ENCODE measurements around the gene COL5A2.

COL5A2 gene

DNA sequence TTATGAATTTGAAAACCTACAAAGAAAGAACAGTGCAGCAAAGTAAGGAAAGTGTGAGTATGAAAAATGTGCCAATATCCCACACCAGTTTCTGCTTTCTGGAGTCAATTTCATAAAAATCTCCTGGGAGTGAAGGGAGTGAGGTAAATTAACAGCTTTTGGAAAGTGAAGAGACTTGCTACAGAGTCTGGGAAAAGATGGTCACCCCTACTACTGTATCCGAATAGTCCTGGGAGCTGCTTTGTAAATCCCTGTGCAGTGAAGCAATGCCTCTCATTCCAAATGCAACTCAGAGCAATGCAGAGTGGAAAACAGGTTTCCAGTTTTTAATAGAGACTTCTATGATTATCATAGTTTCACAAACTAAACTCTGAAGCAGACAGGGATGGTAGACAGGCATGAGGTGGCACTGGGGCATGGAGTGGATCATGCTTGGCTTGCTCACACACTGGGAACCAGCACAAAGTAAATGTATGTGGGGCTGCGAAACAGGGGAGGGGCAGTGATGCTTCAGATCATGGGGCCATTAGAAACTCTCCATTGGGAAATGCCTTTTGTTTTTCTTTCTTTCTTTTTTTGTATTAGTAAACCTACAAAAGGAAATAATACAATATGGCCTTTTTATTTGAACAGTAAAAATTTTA lies 10.6 kb downstream of the COL5A2 start:
- no peak for TF ChIP-seq POLR2A (IDR thresholded peaks at IDR 0.05; ENCODE audit: low read depth, low read length)
- FAIRE-seq (peak; percentile 65), DNase-seq (ENCODE audit: insufficient read length, low spot score) (no peak)

DNA sequence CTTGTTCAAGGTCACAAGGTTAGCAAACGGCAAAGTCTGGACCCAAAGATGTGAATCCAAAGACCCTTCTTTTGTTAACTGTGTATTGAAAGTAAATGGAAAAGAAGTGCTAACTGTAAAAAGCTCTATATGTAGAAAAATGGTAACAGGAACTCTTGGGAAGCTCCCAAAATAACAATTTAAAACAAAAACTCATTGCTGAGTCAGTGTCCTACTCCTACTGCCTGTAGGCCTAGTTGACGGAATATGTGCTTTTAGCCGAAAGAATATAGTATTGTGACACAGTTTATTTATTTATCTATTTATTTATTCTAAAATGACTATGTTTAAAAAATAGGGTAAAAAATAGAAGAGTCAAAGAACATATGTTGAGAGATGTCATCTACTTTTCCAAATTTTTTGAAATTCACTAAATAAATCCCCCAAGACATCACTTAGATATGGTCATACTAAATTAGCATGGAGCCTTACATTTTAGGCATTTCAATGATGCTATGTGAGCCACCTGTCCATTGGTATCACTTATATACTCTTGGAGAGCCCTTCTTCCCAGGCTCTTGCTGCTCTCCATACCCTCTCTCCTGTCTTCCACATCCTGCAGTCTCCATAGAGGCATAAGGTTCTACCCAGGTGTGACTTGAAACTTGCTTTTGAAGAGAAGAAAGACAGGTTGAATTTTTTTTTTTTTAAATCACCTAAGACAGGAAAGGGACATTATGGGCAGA lies 13.7 kb downstream of the COL5A2 start:
- DNase-seq (ENCODE audit: insufficient read length, low spot score) (no peak), FAIRE-seq (peak; percentile 38)
- TF ChIP-seq POLR2A (IDR thresholded peaks at IDR 0.05; ENCODE audit: low read depth, low read length): no peak

DNA sequence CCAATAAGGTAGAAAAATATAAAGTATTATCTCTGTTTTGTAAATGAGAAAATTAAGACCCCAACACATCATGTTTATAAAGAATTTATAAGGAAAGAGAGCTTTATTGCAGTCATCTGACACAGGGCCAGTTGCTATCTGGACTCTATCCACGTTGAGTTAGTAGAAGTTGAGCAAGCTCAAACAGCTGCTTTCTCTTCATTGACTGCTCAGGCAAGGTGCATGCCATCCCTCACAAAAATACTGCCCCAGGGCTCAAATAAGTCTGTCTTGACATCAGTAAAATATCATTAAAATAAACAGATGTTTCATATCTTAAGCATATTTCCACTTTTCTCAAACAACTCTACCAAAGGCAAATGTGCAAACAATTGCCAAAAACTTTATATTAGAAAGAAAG lies 14.8 kb downstream of the COL5A2 start:
- FAIRE-seq: peak; percentile 50

DNA sequence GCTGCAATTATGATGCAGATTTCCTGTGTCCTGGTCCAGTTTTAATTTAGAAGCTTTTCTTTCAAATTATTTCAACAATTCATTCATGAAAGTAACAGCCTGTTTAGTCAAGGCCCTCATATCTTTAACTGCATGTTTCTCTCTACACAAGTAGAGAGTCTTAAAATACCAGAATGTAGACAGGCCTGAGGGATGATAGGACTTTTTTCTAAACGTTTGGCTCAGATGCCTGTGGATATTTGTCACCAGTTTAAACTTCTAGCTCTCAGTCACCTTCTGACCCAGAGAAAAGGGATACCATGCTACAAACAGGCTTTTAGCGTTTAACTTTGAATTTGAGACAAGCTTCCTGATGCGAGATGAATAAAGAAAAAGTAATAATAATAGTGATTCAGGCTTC lies 15.7 kb downstream of the COL5A2 start:
- no peak for TF ChIP-seq POLR2A (IDR thresholded peaks at IDR 0.05; ENCODE audit: low read depth, low read length)
- DNase-seq (ENCODE audit: insufficient read length, low spot score): no peak
- FAIRE-seq: peak; percentile 96

More for the DNA sequence above, 14.8 kb downstream of the COL5A2 start:
- no peak for TF ChIP-seq POLR2A (IDR thresholded peaks at IDR 0.05; ENCODE audit: low read depth, low read length)
- DNase-seq (ENCODE audit: insufficient read length, low spot score): no peak

DNA sequence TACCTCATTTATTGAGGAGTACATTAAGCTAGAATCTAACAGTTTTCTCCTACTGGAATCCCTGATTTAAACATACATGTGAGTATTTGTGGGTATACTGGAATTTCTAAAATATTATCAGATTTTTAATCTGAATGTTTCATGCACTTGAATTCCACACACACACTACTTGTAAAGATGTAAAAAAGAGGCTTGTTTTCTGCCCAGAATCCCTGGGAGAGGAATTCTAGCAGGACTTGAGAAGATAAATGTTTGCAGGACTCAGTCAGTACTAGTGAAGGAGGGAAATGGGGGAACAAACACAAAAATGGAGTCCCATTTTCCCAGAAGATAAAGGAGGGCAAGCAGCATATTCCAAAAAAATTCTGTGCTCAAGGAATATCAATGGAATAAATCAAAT lies 17.0 kb downstream of the COL5A2 start:
- DNase-seq (ENCODE audit: insufficient read length, low spot score): no peak
- peak; percentile 50 for FAIRE-seq
- no peak for TF ChIP-seq POLR2A (IDR thresholded peaks at IDR 0.05; ENCODE audit: low read depth, low read length)

DNA sequence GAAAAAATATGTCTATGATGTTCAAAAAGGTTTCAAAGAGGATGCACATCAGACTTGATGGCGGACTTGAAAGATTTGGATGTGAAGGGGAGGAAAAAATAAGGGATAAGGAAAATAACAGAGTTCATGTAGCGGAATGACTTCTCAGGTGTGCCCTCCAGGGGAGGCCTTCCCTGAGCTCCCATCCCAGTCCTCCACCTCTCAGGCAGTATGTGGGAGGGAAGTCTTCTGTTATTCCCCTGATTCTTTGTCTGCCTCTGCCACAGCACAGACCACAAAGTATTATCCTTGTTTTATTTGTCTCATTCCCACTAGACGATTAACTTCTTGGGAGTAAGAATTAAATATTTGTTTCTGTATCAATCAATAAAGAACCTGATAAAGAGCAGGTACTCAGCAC lies 17.7 kb downstream of the COL5A2 start:
- no peak for TF ChIP-seq POLR2A (IDR thresholded peaks at IDR 0.05; ENCODE audit: low read depth, low read length)
- no peak for DNase-seq (ENCODE audit: insufficient read length, low spot score)
- FAIRE-seq: no peak

DNA sequence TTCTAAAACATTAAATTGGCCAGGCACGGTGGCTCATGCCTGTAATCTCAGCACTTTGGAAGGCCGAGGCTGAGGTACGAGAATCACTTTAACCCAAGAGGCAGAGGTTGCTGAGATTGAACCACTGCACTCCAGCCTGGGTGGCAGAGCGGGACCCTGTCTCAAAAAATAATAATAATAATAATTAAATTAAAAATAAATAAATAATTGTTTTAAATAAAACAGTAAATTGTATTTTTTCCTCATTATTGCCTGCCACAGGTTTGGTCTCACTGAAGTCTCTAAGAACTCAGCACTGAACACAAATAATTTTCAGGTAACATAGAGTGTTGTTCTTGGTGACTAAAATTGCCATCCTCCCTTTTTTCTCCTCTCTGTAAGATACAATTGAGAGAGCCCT lies 19.8 kb downstream of the COL5A2 start:
- no peak for TF ChIP-seq POLR2A (IDR thresholded peaks at IDR 0.05; ENCODE audit: low read depth, low read length)
- DNase-seq (ENCODE audit: insufficient read length, low spot score) (no peak), FAIRE-seq (no peak)

DNA sequence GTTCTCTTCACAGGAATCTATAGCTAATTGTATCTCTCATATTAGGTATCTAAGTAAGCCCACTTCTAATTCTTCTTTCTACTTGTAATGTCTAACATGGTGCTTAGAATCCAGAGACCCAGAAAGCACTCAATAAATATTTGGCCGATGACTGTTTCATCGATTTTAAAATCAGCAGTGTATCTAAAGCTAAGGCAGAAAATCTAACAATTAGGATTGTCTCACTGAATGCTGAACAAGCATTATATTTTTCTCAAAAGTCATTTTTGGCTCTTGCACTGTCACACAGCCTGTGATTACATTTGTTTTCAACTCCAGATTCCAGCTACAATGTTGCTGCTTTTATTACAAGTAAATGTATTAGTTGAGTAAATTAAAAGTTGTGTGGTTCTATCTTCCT lies 20.3 kb downstream of the COL5A2 start:
- DNase-seq (ENCODE audit: insufficient read length, low spot score): no peak
- FAIRE-seq: no peak
- TF ChIP-seq POLR2A (IDR thresholded peaks at IDR 0.05; ENCODE audit: low read depth, low read length): no peak

DNA sequence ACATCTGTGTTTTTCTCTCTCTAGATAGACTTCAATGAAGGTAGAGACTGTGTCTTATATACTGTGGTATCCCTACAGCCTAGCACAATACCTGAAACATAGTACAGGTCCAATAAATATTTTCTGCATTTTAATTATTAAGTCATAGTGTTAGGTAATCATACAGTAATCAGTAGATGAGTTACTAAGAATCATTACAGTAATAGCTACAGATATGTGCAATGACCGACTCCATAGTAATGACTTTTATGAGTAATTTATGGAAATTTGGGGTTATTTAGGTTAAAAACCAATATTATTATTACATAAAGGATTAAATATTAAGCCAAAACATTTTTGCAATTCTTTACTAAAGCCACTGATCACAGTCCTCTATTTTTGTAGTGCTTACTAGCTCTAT lies 21.6 kb downstream of the COL5A2 start:
- TF ChIP-seq POLR2A (IDR thresholded peaks at IDR 0.05; ENCODE audit: low read depth, low read length): no peak
- no peak for FAIRE-seq
- no peak for DNase-seq (ENCODE audit: insufficient read length, low spot score)

DNA sequence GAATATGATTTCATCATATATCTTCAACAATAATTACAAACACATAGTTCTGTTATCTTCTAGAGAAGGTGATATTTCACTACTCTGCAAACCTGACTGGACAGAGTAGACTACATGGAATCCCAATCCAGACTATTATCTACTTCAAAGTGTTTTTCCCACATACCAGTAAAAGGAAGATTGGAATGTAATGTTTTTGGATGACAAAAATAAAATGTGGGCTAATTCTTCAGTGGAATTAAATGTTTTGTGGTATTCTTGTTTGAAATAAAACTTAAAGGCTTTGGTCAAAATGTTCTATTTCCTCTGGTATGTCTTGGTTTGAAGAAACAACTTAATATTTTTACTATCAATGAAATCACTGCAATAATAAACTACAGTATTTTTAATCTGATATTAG lies 22.1 kb downstream of the COL5A2 start:
- no peak for TF ChIP-seq POLR2A (IDR thresholded peaks at IDR 0.05; ENCODE audit: low read depth, low read length)
- no peak for FAIRE-seq
- no peak for DNase-seq (ENCODE audit: insufficient read length, low spot score)

DNA sequence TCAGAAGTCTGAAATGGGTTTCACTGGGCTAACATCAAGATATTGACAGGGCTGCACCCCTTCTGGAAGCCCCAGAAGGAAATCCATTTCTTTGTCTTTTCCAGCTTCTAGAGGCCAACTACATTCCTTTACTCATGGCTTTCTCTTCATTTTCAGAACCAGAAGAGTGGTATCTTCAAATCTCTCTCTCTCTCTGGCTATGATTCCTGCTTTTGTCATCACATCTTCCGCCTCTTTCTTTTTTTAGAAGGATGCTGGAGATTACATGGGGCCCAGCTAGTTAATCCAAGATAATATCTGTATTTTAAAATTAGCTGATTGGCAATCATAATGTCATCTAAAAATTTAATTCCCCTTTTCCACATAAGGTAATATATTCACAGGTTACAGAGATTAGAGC lies 23.8 kb downstream of the COL5A2 start:
- FAIRE-seq (no peak), DNase-seq (ENCODE audit: insufficient read length, low spot score) (no peak)
- TF ChIP-seq POLR2A (IDR thresholded peaks at IDR 0.05; ENCODE audit: low read depth, low read length): no peak

DNA sequence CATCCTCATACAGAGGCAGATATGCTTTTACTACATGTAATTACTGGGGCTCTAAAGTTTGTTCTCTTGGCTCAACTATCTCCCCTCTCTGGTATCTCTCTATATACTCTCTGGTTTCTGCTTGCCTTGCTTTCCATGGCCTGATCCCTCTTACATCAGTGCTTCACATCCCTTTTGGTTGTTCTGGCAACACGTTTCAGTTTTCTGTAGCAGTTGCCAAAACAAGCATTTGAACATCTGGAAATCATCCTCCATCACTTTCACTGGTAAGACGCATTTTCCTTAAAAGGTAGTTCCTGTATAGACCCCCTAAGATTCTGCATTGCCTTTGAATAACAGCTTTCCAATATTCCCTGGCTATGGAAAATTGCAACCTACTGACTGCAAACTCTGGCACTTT lies 25.9 kb downstream of the COL5A2 start:
- no peak for DNase-seq (ENCODE audit: insufficient read length, low spot score)
- TF ChIP-seq POLR2A (IDR thresholded peaks at IDR 0.05; ENCODE audit: low read depth, low read length): no peak
- no peak for FAIRE-seq

DNA sequence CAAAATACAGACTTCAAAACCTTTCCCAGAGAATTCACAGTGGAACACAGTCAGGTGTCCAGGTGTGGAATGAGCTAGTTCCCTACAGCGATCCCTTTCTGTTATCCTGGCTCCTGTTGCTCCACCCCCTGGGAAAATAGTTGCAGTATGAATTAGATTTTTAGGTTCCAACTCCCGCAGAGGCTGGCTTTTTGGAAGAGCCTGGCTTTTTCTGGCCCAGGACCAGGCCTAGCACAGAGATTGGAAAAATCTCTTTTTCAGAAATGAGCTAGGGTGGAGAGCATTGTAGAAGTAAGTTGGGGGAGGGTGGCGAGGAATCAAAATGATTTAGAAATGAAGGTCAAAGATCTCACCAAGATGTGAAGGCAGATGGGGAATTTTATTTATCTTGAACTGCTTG lies 27.1 kb downstream of the COL5A2 start:
- FAIRE-seq: no peak
- no peak for DNase-seq (ENCODE audit: insufficient read length, low spot score)
- TF ChIP-seq POLR2A (IDR thresholded peaks at IDR 0.05; ENCODE audit: low read depth, low read length): no peak

DNA sequence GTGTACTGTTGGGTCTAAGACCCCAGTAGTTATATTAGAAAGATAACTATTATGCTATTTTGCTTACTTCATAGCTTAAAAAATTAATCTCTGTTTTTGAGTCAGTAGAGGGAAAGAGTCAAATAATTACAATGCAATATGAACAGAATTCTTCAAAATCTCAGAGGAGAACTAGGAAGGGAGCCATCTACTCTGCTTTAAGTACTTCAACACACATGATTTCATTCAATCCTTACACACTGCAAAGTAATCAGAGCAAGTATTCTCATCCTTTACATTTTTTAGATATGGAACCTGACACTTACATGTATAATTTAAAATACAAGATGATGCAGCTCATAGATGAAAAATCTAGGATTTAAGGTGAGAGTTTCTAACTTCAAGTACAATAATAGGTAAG lies 27.7 kb downstream of the COL5A2 start:
- no peak for FAIRE-seq
- TF ChIP-seq POLR2A (IDR thresholded peaks at IDR 0.05; ENCODE audit: low read depth, low read length): no peak

DNA sequence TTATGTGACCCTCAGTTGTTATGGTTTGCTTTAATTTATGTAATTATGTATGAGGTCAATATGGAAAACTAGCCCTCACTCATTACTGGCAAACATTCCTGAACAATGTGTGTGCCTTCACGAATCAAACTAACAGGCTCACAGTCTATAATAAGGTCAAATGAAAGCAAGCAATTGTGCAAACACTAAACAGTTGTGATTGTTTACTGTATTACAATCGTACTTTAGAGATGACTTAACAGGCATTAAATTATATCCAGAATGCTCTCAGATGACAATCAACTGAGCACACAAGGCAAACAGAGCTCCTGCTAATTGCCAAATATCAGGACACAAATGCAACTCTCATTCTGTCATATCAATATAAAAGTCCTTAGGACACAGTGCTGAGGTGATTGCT lies 29.5 kb downstream of the COL5A2 start:
- DNase-seq (ENCODE audit: insufficient read length, low spot score) (no peak), FAIRE-seq (peak; percentile 90)
- TF ChIP-seq POLR2A (IDR thresholded peaks at IDR 0.05; ENCODE audit: low read depth, low read length): no peak

More for the DNA sequence above, 27.7 kb downstream of the COL5A2 start:
- DNase-seq (ENCODE audit: insufficient read length, low spot score): no peak
